Stimulated activated effector memory CD8-positive, alpha-beta T cell treated with anti-CD3 and anti-CD28 coated beads, Interleukin-12 subunit alpha, Interleukin-12 subunit beta, amount 100 ng/mL, for 72 hours (primary cell): ENCODE results near the gene CRYAA.
"Not testable (repeated sequence)": the region's sequence is repeated elsewhere in the genome, so short reads cannot be mapped to it uniquely, and the experiment has no call there.

Experiments used
- ATAC-seq: fragments of 150-1000 bp; cut with Tn5 transposase; 2 replicates; pipeline ENCODE4 v1.10.0; 2021
- DNase-seq, 2 donors: peaks; one replicate each; pipeline ENCODE4 v3.0.0; 2021 to 2022; ENCODE audit warnings: low spot score in 2 of 2
- H3K27ac Mint-ChIP-seq: one replicate; pipeline ENCODE4 v1.8.0; 2022; ENCODE audit warnings: mild to moderate bottlenecking, mixed read lengths
- H3K36me3 Mint-ChIP-seq: one replicate; pipeline ENCODE4 v1.8.0; 2022; ENCODE audit warnings: mild to moderate bottlenecking, mixed read lengths
- H3K4me1 Mint-ChIP-seq: one replicate; pipeline ENCODE4 v1.8.0; 2022; ENCODE audit warnings: mixed read lengths
- H3K4me3 Mint-ChIP-seq: one replicate; pipeline ENCODE4 v1.8.0; 2022; ENCODE audit warnings: mild to moderate bottlenecking, mixed read lengths
- H3K9me3 Mint-ChIP-seq: one replicate; pipeline ENCODE4 v1.8.0; 2022; ENCODE audit warnings: mixed read lengths

Gene CRYAA

GRCh38 chr21:43169891-43170290 lies 1.1 kb downstream of the CRYAA start:
- H3K4me3 Mint-ChIP-seq, H3K36me3 Mint-ChIP-seq, H3K4me1 Mint-ChIP-seq, H3K9me3 Mint-ChIP-seq, DNase-seq, ATAC-seq, H3K27ac Mint-ChIP-seq: not testable (repeated sequence)

- DNase-seq, H3K27ac Mint-ChIP-seq, H3K4me1 Mint-ChIP-seq, H3K4me3 Mint-ChIP-seq, ATAC-seq, H3K9me3 Mint-ChIP-seq, H3K36me3 Mint-ChIP-seq: not testable (repeated sequence)
These were observed 4.0 kb downstream of the CRYAA start for GRCh38 chr21:43172812-43173211.

- not testable (repeated sequence) for H3K9me3 Mint-ChIP-seq, ATAC-seq
These were observed 4.6 kb downstream of the CRYAA start for GRCh38 chr21:43173438-43173837.

GRCh38 chr21:43173930-43174329 lies 5.1 kb downstream of the CRYAA start:
- H3K36me3 Mint-ChIP-seq, DNase-seq, H3K4me1 Mint-ChIP-seq, H3K9me3 Mint-ChIP-seq, ATAC-seq, H3K27ac Mint-ChIP-seq, H3K4me3 Mint-ChIP-seq: not testable (repeated sequence)

More at GRCh38 chr21:43173438-43173837, 4.6 kb downstream of the CRYAA start:
- DNase-seq, H3K27ac Mint-ChIP-seq, H3K4me3 Mint-ChIP-seq, H3K4me1 Mint-ChIP-seq, H3K36me3 Mint-ChIP-seq: not testable (repeated sequence)

- H3K9me3 Mint-ChIP-seq, H3K4me3 Mint-ChIP-seq, H3K36me3 Mint-ChIP-seq, ATAC-seq, H3K27ac Mint-ChIP-seq, DNase-seq, H3K4me1 Mint-ChIP-seq: not testable (repeated sequence)
These were observed 6.2 kb downstream of the CRYAA start for GRCh38 chr21:43174998-43175397.

GRCh38 chr21:43176621-43177020 lies 7.8 kb downstream of the CRYAA start:
- not testable (repeated sequence) for DNase-seq, H3K4me1 Mint-ChIP-seq, H3K4me3 Mint-ChIP-seq, H3K27ac Mint-ChIP-seq, H3K9me3 Mint-ChIP-seq, H3K36me3 Mint-ChIP-seq
- ATAC-seq, result peak; percentile 80

GRCh38 chr21:43177043-43177906 lies 8.5 kb downstream of the CRYAA start:
- not testable (repeated sequence) for H3K4me1 Mint-ChIP-seq, H3K9me3 Mint-ChIP-seq, DNase-seq, H3K27ac Mint-ChIP-seq, H3K4me3 Mint-ChIP-seq, H3K36me3 Mint-ChIP-seq
- ATAC-seq, result peak; percentile 90

GRCh38 chr21:43178175-43178826 lies 9.5 kb downstream of the CRYAA start:
- not testable (repeated sequence) for H3K4me3 Mint-ChIP-seq, H3K9me3 Mint-ChIP-seq, H3K27ac Mint-ChIP-seq, H3K4me1 Mint-ChIP-seq, ATAC-seq, DNase-seq, H3K36me3 Mint-ChIP-seq

- not testable (repeated sequence) for ATAC-seq, H3K4me1 Mint-ChIP-seq, H3K4me3 Mint-ChIP-seq, H3K36me3 Mint-ChIP-seq, H3K27ac Mint-ChIP-seq, H3K9me3 Mint-ChIP-seq, DNase-seq
These were observed 12.2 kb downstream of the CRYAA start for GRCh38 chr21:43181033-43181432.

- H3K4me3 Mint-ChIP-seq, H3K36me3 Mint-ChIP-seq, H3K4me1 Mint-ChIP-seq, H3K27ac Mint-ChIP-seq, DNase-seq, H3K9me3 Mint-ChIP-seq, ATAC-seq: not testable (repeated sequence)
These were observed 18.5 kb downstream of the CRYAA start for GRCh38 chr21:43187268-43187667.

GRCh38 chr21:43187715-43188114 lies 18.9 kb downstream of the CRYAA start:
- H3K36me3 Mint-ChIP-seq, result no peaks in the 10 kb centered on the region
- ATAC-seq, result no peak
- no peak for DNase-seq
- H3K9me3 Mint-ChIP-seq, result no peaks in the 10 kb centered on the region
- no peak overlapping the region for H3K27ac Mint-ChIP-seq
- peaks cover 6% of the 10 kb centered on the region for H3K4me1 Mint-ChIP-seq
- no peak overlapping the region for H3K4me3 Mint-ChIP-seq

GRCh38 chr21:43188181-43188580 lies 19.4 kb downstream of the CRYAA start:
- no peak overlapping the region for H3K4me3 Mint-ChIP-seq
- H3K9me3 Mint-ChIP-seq, result no peaks in the 10 kb centered on the region
- no peak overlapping the region for H3K27ac Mint-ChIP-seq
- H3K4me1 Mint-ChIP-seq, result peaks cover 8% of the 10 kb centered on the region
- no peaks in the 10 kb centered on the region for H3K36me3 Mint-ChIP-seq
- no peak for DNase-seq
- no peak for ATAC-seq

- Mint-ChIP-seq H3K4me1 (peaks cover 11% of the 10 kb centered on the region), H3K36me3 (no peaks in the 10 kb centered on the region), H3K27ac (no peak overlapping the region), H3K4me3 (no peak overlapping the region), H3K9me3 (no peaks in the 10 kb centered on the region)
- DNase-seq (no peak), ATAC-seq (no peak)
These were observed 19.9 kb downstream of the CRYAA start for GRCh38 chr21:43188592-43189210.

GRCh38 chr21:43189936-43190335 lies 21.1 kb downstream of the CRYAA start:
- no peak for ATAC-seq
- Mint-ChIP-seq H3K27ac (no peak overlapping the region), H3K4me1 (peaks cover 17% of the 10 kb centered on the region), H3K36me3 (no peaks in the 10 kb centered on the region), H3K9me3 (no peaks in the 10 kb centered on the region), H3K4me3 (no peak overlapping the region)
- no peak for DNase-seq

GRCh38 chr21:43190544-43190943 lies 21.7 kb downstream of the CRYAA start:
- ATAC-seq, result no peak
- H3K27ac Mint-ChIP-seq, result no peak overlapping the region

GRCh38 chr21:43190951-43191350 lies 22.1 kb downstream of the CRYAA start:
- no peaks in the 10 kb centered on the region for H3K9me3 Mint-ChIP-seq
- no peak overlapping the region for H3K27ac Mint-ChIP-seq
- H3K36me3 Mint-ChIP-seq, result no peaks in the 10 kb centered on the region
- H3K4me1 Mint-ChIP-seq, result peaks cover 17% of the 10 kb centered on the region
- H3K4me3 Mint-ChIP-seq, result no peak overlapping the region
- ATAC-seq (no peak), DNase-seq (no peak)

More at GRCh38 chr21:43190544-43190943, 21.7 kb downstream of the CRYAA start:
- H3K4me3 Mint-ChIP-seq, result no peak overlapping the region
- no peaks in the 10 kb centered on the region for H3K36me3 Mint-ChIP-seq
- H3K4me1 Mint-ChIP-seq, result peaks cover 17% of the 10 kb centered on the region
- DNase-seq, result no peak
- no peaks in the 10 kb centered on the region for H3K9me3 Mint-ChIP-seq
